Esophagus squamous epithelium (tissue), 5 donors: Measurements from ENCODE around the gene EYS. TPM values are rescaled to one million over a fixed set of nuclear protein-coding genes. Genes with fewer than 3 reads are reported as not detected.

Experiments
- DNase-seq: peaks from one replicate; lab custom pipeline; 2025; lab: John Stamatoyannopoulos, UW
- H3K27ac ChIP-seq, 4 donors: fragments of 200-600 bp; sonication (generic); one replicate each; pipeline ENCODE4 v1.5.1; 2016 to 2019; ENCODE audit warnings: mild to moderate bottlenecking in 1 of 4
- H3K27me3 ChIP-seq, 4 donors: fragments of 200-600 bp; sonication (generic); 1 replicate in 3 of 4; 2 replicates in 1 of 4; pipeline versions ENCODE4 v1.5.1 to v1.6.0; 2017 to 2021; ENCODE audit warnings: antibody characterized with exemption in 1 of 4
- H3K36me3 ChIP-seq, 3 donors: fragments of 200-600 bp; sonication (generic); one replicate each; pipeline ENCODE4 v1.5.1; 2016 to 2019
- H3K4me1 ChIP-seq, 3 donors: fragments of 200-600 bp; sonication (generic); one replicate each; pipeline ENCODE4 v1.5.1; 2017 to 2019
- H3K4me3 ChIP-seq, 4 donors: fragments of 200-600 bp; sonication (generic); 1 replicate in 3 of 4; 2 replicates in 1 of 4; pipeline ENCODE4 v1.5.1; 2016 to 2019; ENCODE audit warnings: mild to moderate bottlenecking in 2 of 4, moderate library complexity in 1 of 4
- H3K9me3 ChIP-seq, 3 donors: fragments of 200-600 bp; sonication (generic); one replicate each; pipeline ENCODE4 v1.5.1; 2016 to 2019
- CTCF ChIP-seq, 6 experiments: fragments of 450-650 bp in 4 of 6; fragments of 200-600 bp in 2 of 6; sonication (generic) in 2 of 6; IDR thresholded peaks; one replicate each; pipeline ENCODE4 v1.5.1; 2016 to 2019; ENCODE audit warnings: antibody characterized with exemption in 6 of 6, mild to moderate bottlenecking in 4 of 6, moderate library complexity in 4 of 6
- POLR2A ChIP-seq, 4 donors: fragments of 450-650 bp; IDR thresholded peaks; one replicate each; pipeline ENCODE4 v1.6.1; 2017; ENCODE audit warnings: antibody characterized with exemption in 4 of 4, mild to moderate bottlenecking in 4 of 4, moderate library complexity in 3 of 4
- WGBS, 2 donors: methylation state at CpG; one replicate each; pipeline ENCODE4 v1.1.5; 2018; 5-methylcytosine and 5-hydroxymethylcytosine counted together
- intact Hi-C: fragments of 100-400 bp; cut with DNase I; formaldehyde crosslinking; loops from one replicate; pipeline ENCODE4 v1.15.0; 2022
- total RNA-seq, 4 donors: library from RNA; depleted of rRNA; stranded (reverse); fragments of >200 nt; gene quantifications; one replicate each; pipeline ENCODE4 v1.1.0, GENCODE V29; 2016
- donor health status: DM: yes; HTN: yes; CAD: no.

The EYS gene
- total RNA-seq, 4 donors from 2014 or later, result 0.87 TPM; not detected in 3

DNA sequence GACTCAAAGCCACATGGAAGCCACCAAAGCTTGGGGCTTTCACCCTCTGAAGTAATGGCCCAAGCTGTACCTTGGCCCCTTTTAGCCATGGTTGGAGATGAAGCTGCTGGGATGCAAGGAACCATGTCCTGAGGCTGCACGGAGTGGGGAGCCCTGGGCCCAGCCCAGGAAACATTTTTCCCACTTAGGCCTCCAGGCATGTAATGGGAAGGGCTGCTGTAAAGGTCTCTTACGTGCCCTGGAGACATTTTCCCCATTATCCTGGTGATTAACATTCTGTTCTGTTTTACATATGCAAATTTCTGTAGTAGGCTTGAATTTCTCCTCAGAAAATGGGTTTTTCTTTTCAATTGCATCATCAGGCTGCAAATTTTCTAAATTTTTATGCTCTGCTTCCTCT, 558.2 kb downstream of the EYS start:
- no peak overlapping the region for H3K27ac ChIP-seq
- no peak for DNase-seq
- WGBS, 2 donors, result 59 to 63% methylated on average over 2 of the region's 2 CpGs
- no peak overlapping the region for H3K4me3 ChIP-seq
- TF ChIP-seq POLR2A (IDR thresholded peaks at IDR 0.05) (no peak), CTCF (IDR thresholded peaks at IDR 0.05) (no peak)
- intact Hi-C loops, result no loop called here
- no peaks in the 10 kb centered on the region for H3K27me3 ChIP-seq
- H3K36me3 ChIP-seq, result no peaks in the 10 kb centered on the region
- no peaks in the 10 kb centered on the region for H3K4me1 ChIP-seq
- no peaks in the 10 kb centered on the region for H3K9me3 ChIP-seq

- Histone ChIP-seq H3K9me3 (no peaks in the 10 kb centered on the region), H3K27me3 (no peaks in the 10 kb centered on the region), H3K36me3 (no peaks in the 10 kb centered on the region), H3K4me3 (no peak overlapping the region), H3K27ac (no peak overlapping the region), H3K4me1 (no peaks in the 10 kb centered on the region)
- intact Hi-C loops, result no loop called here
- no peak for TF ChIP-seq CTCF (IDR thresholded peaks at IDR 0.05)
- no peak for TF ChIP-seq POLR2A (IDR thresholded peaks at IDR 0.05)
- DNase-seq, result no peak
- WGBS, 2 donors, result 49 to 56% methylated on average over 2 of the region's 2 CpGs
These were observed 571.5 kb downstream of the EYS start for GRCh38 chr6:65135567-65135966.

- WGBS, 2 donors, result 62 to 92% methylated on average over 1 to 2 of the region's 2 CpGs
- no peak overlapping the region for H3K4me3 ChIP-seq
- no peak overlapping the region for H3K27ac ChIP-seq
- H3K9me3 ChIP-seq, result no peaks in the 10 kb centered on the region
- no peaks in the 10 kb centered on the region for H3K36me3 ChIP-seq
- DNase-seq, result no peak
- H3K4me1 ChIP-seq, result no peaks in the 10 kb centered on the region
- TF ChIP-seq CTCF (IDR thresholded peaks at IDR 0.05) (no peak), POLR2A (IDR thresholded peaks at IDR 0.05) (no peak)
- intact Hi-C loops, result no loop called here
- H3K27me3 ChIP-seq, result no peaks in the 10 kb centered on the region
These were observed 580.4 kb downstream of the EYS start for GRCh38 chr6:65126667-65127066.

GRCh38 chr6:65123521-65123920, 583.5 kb downstream of the EYS start:
- Histone ChIP-seq H3K4me1 (no peaks in the 10 kb centered on the region), H3K27ac (no peak overlapping the region), H3K27me3 (no peaks in the 10 kb centered on the region), H3K9me3 (no peaks in the 10 kb centered on the region), H3K36me3 (no peaks in the 10 kb centered on the region), H3K4me3 (no peak overlapping the region)
- no peak for TF ChIP-seq CTCF (IDR thresholded peaks at IDR 0.05)
- no peak for TF ChIP-seq POLR2A (IDR thresholded peaks at IDR 0.05)
- DNase-seq, result no peak
- 32 to 58% methylated on average over 1 of the region's 1 CpG for WGBS, 2 donors
- intact Hi-C loops, result no loop called here

GRCh38 chr6:65117817-65118409, 589.1 kb downstream of the EYS start:
- 58 to 60% methylated on average over 3 of the region's 3 CpGs for WGBS, 2 donors
- H3K9me3 ChIP-seq, result no peaks in the 10 kb centered on the region
- no peaks in the 10 kb centered on the region for H3K27me3 ChIP-seq
- DNase-seq, result no peak
- intact Hi-C loops, result no loop called here
- H3K4me3 ChIP-seq, result no peak overlapping the region
- H3K36me3 ChIP-seq, result no peaks in the 10 kb centered on the region
- no peaks in the 10 kb centered on the region for H3K4me1 ChIP-seq
- TF ChIP-seq POLR2A (IDR thresholded peaks at IDR 0.05), result no peak
- no peak for TF ChIP-seq CTCF (IDR thresholded peaks at IDR 0.05)
- H3K27ac ChIP-seq, result no peak overlapping the region
